ENCODE results near the gene GSDMA. TPM values are rescaled to one million over a fixed set of nuclear protein-coding genes. Genes with fewer than 3 reads are reported as not detected.
"Not testable (repeated sequence)": the region's sequence is repeated elsewhere in the genome, so short reads cannot be mapped to it uniquely, and the experiment has no call there.

Gene GSDMA
- polyA plus RNA-seq, 1 experiment: not detected

GRCh38 chr17:39997543-39997942 lies 34.7 kb downstream of the GSDMA start:
- no peaks in the 10 kb centered on the region for H3K27me3 ChIP-seq (ENCODE audit: control insufficient read depth, insufficient read depth, low read length)
- POLR2A ChIA-PET: no interaction called here
- CTCF ChIA-PET: interaction anchor here (0.7 to 0.8 kb wide), 2 partner anchors 10 to 16 kb away, joined by 3 to 5 read pairs; no protein-coding TSS in a partner anchor

DNA sequence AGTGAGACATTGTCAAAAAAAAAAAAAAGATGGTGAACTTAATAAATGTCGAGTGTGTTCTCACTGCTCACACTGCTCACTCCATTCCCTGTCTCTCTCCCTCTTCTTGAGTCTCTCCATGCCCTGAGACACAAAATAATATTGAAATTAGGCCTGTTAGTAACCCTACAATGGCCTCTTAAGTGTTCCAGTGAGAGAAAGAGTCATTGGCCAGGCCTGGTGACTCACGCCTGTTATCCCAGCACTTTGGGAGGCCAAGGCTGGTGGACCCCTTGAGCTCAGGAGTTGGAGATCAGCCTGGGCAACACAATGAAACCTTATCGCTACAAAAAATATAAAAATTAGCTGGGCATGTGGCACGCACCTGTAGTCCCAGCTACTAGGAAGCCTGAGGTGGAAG lies 36.3 kb downstream of the GSDMA start:
- DNase-seq (ENCODE audit: low read depth): no peak
- no peak for TF ChIP-seq CTCF (IDR thresholded peaks at IDR 0.05; ENCODE audit: insufficient read depth, low read depth, low read length)
- H3K4me3 ChIP-seq (ENCODE audit: low read depth, low read length): no peak overlapping the region
- H3K36me3 ChIP-seq (ENCODE audit: control insufficient read depth, insufficient read depth, low read length): peaks cover 12% of the 10 kb centered on the region
- ChIA-PET POLR2A (no interaction called here), CTCF (interaction anchor here (1.6 kb wide), 2 partner anchors 16 to 28 kb away, joined by 4 to 5 read pairs; partner anchors contain the start of gene CSF3)
- H3K27me3 ChIP-seq (ENCODE audit: control insufficient read depth, insufficient read depth, low read length): no peaks in the 10 kb centered on the region

More at GRCh38 chr17:39997543-39997942, 34.7 kb downstream of the GSDMA start:
- Histone ChIP-seq H3K36me3 (ENCODE audit: control insufficient read depth, insufficient read depth, low read length) (peaks cover 18% of the 10 kb centered on the region), H3K4me3 (ENCODE audit: low read depth, low read length) (no peak overlapping the region)
- DNase-seq (ENCODE audit: low read depth): no peak
- no peak for TF ChIP-seq CTCF (IDR thresholded peaks at IDR 0.05; ENCODE audit: insufficient read depth, low read depth, low read length)

GRCh38 chr17:40000161-40000560 lies 37.4 kb downstream of the GSDMA start:
- Histone ChIP-seq H3K36me3 (ENCODE audit: control insufficient read depth, insufficient read depth, low read length) (peaks cover 7% of the 10 kb centered on the region), H3K27me3 (ENCODE audit: control insufficient read depth, insufficient read depth, low read length) (no peaks in the 10 kb centered on the region), H3K4me3 (ENCODE audit: low read depth, low read length) (no peak overlapping the region)
- ChIA-PET POLR2A (no interaction called here), CTCF (interaction anchor here (1.1 to 1.6 kb wide), 4 partner anchors 13 to 27 kb away, joined by 4 to 5 read pairs (median 4); partner anchors contain the start of gene CSF3)
- DNase-seq (ENCODE audit: low read depth): no peak
- no peak for TF ChIP-seq CTCF (IDR thresholded peaks at IDR 0.05; ENCODE audit: insufficient read depth, low read depth, low read length)

DNA sequence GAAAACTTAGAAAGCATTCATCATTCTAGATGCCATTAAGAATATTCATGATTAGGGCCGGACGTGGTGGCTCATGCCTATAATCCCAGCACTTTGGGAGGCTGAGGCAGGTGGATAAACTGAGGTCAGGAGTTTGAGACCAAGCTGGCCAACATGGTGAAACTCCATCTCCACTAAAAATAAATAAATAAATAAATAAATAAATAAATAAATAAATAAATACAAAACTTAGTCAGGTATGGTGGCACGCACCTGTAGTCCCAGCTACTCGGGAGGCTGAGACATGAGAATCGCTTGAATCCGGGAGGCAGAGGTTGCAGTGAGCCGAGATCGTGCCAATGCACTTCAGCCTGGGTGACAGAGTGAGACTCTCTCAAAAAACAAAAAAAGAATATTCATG lies 38.5 kb downstream of the GSDMA start:
- DNase-seq (ENCODE audit: low read depth); POLR2A ChIA-PET; H3K36me3 ChIP-seq (ENCODE audit: control insufficient read depth, insufficient read depth, low read length); H3K4me3 ChIP-seq (ENCODE audit: low read depth, low read length); H3K27me3 ChIP-seq (ENCODE audit: control insufficient read depth, insufficient read depth, low read length): not testable (repeated sequence)
- CTCF ChIA-PET: interaction anchor here (1.1 to 1.6 kb wide), 2 partner anchors 12 to 26 kb away, joined by 4 to 5 read pairs; no protein-coding TSS in a partner anchor

DNA sequence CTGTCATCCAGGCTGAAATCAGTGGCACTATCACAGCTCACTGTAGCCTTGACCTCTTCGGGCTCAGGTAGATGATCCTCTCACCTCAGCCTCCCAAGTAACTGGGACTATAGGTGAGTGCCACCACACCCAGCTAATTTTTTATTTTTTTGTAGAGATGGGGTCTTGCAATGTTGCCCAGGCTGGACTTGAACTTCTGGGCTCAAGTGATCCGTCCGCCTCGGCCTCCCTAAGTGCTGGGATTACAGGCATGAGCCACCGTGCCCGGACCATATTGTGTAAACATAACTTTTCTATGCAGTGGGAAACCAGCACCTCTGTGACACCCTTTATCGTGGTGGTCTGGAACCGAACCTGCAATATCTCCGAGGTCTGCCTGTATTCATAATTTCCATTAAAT lies 41.3 kb downstream of the GSDMA start:
- POLR2A ChIA-PET: no interaction called here
- no peaks in the 10 kb centered on the region for H3K36me3 ChIP-seq (ENCODE audit: control insufficient read depth, insufficient read depth, low read length)
- no peak for DNase-seq (ENCODE audit: low read depth)
- H3K27me3 ChIP-seq (ENCODE audit: control insufficient read depth, insufficient read depth, low read length): no peaks in the 10 kb centered on the region
- TF ChIP-seq CTCF (IDR thresholded peaks at IDR 0.05; ENCODE audit: insufficient read depth, low read depth, low read length): no peak
- CTCF ChIA-PET: interaction anchor here (2.3 kb wide), 1 partner anchor 24 kb away, joined by 7 read pairs; no protein-coding TSS in a partner anchor
- H3K4me3 ChIP-seq (ENCODE audit: low read depth, low read length): no peak overlapping the region

DNA sequence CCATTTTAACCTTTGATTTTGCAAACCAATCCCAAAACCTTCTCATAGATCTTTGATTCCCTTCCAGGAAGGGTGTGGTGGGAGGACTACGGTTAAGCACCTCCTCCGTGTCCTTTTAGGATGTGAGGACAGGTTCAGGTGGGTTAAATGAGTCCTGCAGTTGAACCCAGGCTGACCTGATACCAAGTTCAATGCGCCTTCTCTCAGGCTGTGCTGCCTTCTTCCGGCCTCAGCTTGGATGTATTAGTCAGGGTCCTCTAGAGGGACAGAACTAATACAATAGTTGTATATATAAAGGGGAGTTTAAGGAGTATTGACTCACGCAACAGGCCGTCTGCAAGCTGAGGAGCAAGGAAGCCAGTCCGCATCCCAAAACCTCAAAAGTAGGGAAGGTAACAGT lies 41.9 kb downstream of the GSDMA start:
- ChIA-PET POLR2A (no interaction called here), CTCF (interaction anchor here (0.8 to 2.3 kb wide), 2 partner anchors 23 to 82 kb away, joined by 3 to 7 read pairs; no protein-coding TSS in a partner anchor)
- no peak for DNase-seq (ENCODE audit: low read depth)
- Histone ChIP-seq H3K4me3 (ENCODE audit: low read depth, low read length) (no peak overlapping the region), H3K27me3 (ENCODE audit: control insufficient read depth, insufficient read depth, low read length) (no peaks in the 10 kb centered on the region), H3K36me3 (ENCODE audit: control insufficient read depth, insufficient read depth, low read length) (no peaks in the 10 kb centered on the region)
- no peak for TF ChIP-seq CTCF (IDR thresholded peaks at IDR 0.05; ENCODE audit: insufficient read depth, low read depth, low read length)
